ENCODE measurements around the gene CHTF8. TPM values are rescaled to one million over a fixed set of nuclear protein-coding genes. Genes with fewer than 3 reads are reported as not detected.

The CHTF8 gene
- total RNA-seq, 1 donor, result 52.1 TPM

GRCh38 chr16:69084289-69084688 lies 48.1 kb downstream of the CHTF8 start:
- H2AFZ ChIP-seq (ENCODE audit: low read length), result no peak overlapping the region
- peak overlapping the region; percentile 23 for H3K4me2 ChIP-seq (ENCODE audit: insufficient read depth, low read length)
- H3K27ac ChIP-seq (ENCODE audit: low read depth, low read length), result no peak overlapping the region
- H3K36me3 ChIP-seq (ENCODE audit: insufficient read depth, low read length), result peaks cover 6% of the 10 kb centered on the region
- H3K27me3 ChIP-seq (ENCODE audit: insufficient read depth, low read length), result no peaks in the 10 kb centered on the region
- DNase-seq (ENCODE audit: insufficient read length, low spot score, missing footprints), result no peak
- no peaks in the 10 kb centered on the region for H3K79me2 ChIP-seq (ENCODE audit: insufficient read depth, low read length)
- no peaks in the 10 kb centered on the region for H3K9me3 ChIP-seq (ENCODE audit: low read depth, low read length)
- no peak for TF ChIP-seq CTCF (IDR thresholded peaks at IDR 0.05; ENCODE audit: extremely low read depth, low read depth, low read length)
- peaks cover 12% of the 10 kb centered on the region for H3K4me1 ChIP-seq (ENCODE audit: insufficient read depth, low read length)
- H3K4me3 ChIP-seq (ENCODE audit: insufficient read depth, low read length), result no peak overlapping the region
- H4K20me1 ChIP-seq (ENCODE audit: insufficient read depth, low read length), result no peaks in the 10 kb centered on the region

- Histone ChIP-seq H4K20me1 (ENCODE audit: insufficient read depth, low read length) (no peaks in the 10 kb centered on the region), H3K27ac (ENCODE audit: low read depth, low read length) (no peak overlapping the region), H3K4me1 (ENCODE audit: insufficient read depth, low read length) (peaks cover 12% of the 10 kb centered on the region), H3K4me3 (ENCODE audit: insufficient read depth, low read length) (no peak overlapping the region), H3K9me3 (ENCODE audit: low read depth, low read length) (no peaks in the 10 kb centered on the region), H3K27me3 (ENCODE audit: insufficient read depth, low read length) (no peaks in the 10 kb centered on the region), H3K36me3 (ENCODE audit: insufficient read depth, low read length) (peaks cover 6% of the 10 kb centered on the region), H3K79me2 (ENCODE audit: insufficient read depth, low read length) (no peaks in the 10 kb centered on the region), H3K4me2 (ENCODE audit: insufficient read depth, low read length) (no peak overlapping the region), H2AFZ (ENCODE audit: low read length) (no peak overlapping the region)
- DNase-seq (ENCODE audit: insufficient read length, low spot score, missing footprints), result no peak
- no peak for TF ChIP-seq CTCF (IDR thresholded peaks at IDR 0.05; ENCODE audit: extremely low read depth, low read depth, low read length)
Measured at GRCh38 chr16:69083306-69083941, 49.0 kb downstream of the CHTF8 start.

GRCh38 chr16:69079697-69080096 lies 52.7 kb downstream of the CHTF8 start:
- H3K9me3 ChIP-seq (ENCODE audit: low read depth, low read length), result no peaks in the 10 kb centered on the region
- H3K27ac ChIP-seq (ENCODE audit: low read depth, low read length), result no peak overlapping the region
- H3K27me3 ChIP-seq (ENCODE audit: insufficient read depth, low read length), result no peaks in the 10 kb centered on the region
- H3K4me3 ChIP-seq (ENCODE audit: insufficient read depth, low read length), result no peak overlapping the region
- TF ChIP-seq CTCF (IDR thresholded peaks at IDR 0.05; ENCODE audit: extremely low read depth, low read depth, low read length), result no peak
- no peaks in the 10 kb centered on the region for H3K79me2 ChIP-seq (ENCODE audit: insufficient read depth, low read length)
- peaks cover 2% of the 10 kb centered on the region for H3K36me3 ChIP-seq (ENCODE audit: insufficient read depth, low read length)
- H3K4me1 ChIP-seq (ENCODE audit: insufficient read depth, low read length), result peaks cover 18% of the 10 kb centered on the region
- H4K20me1 ChIP-seq (ENCODE audit: insufficient read depth, low read length), result no peaks in the 10 kb centered on the region
- DNase-seq (ENCODE audit: insufficient read length, low spot score, missing footprints), result no peak
- H3K4me2 ChIP-seq (ENCODE audit: insufficient read depth, low read length), result no peak overlapping the region
- H2AFZ ChIP-seq (ENCODE audit: low read length), result no peak overlapping the region

- Histone ChIP-seq H3K27ac (ENCODE audit: low read depth, low read length) (peak overlapping the region; percentile 69), H3K9me3 (ENCODE audit: low read depth, low read length) (no peaks in the 10 kb centered on the region), H3K27me3 (ENCODE audit: insufficient read depth, low read length) (no peaks in the 10 kb centered on the region), H3K4me3 (ENCODE audit: insufficient read depth, low read length) (no peak overlapping the region), H3K4me1 (ENCODE audit: insufficient read depth, low read length) (peaks cover 17% of the 10 kb centered on the region), H3K79me2 (ENCODE audit: insufficient read depth, low read length) (no peaks in the 10 kb centered on the region), H3K36me3 (ENCODE audit: insufficient read depth, low read length) (no peaks in the 10 kb centered on the region), H2AFZ (ENCODE audit: low read length) (no peak overlapping the region), H3K4me2 (ENCODE audit: insufficient read depth, low read length) (no peak overlapping the region), H4K20me1 (ENCODE audit: insufficient read depth, low read length) (no peaks in the 10 kb centered on the region)
- DNase-seq (ENCODE audit: insufficient read length, low spot score, missing footprints), result no peak
- no peak for TF ChIP-seq CTCF (IDR thresholded peaks at IDR 0.05; ENCODE audit: extremely low read depth, low read depth, low read length)
Measured at GRCh38 chr16:69078073-69078472, 54.3 kb downstream of the CHTF8 start.

All from osteoblast (primary cell).